Measurements from ENCODE around the gene ZDHHC11.
"Not testable (repeated sequence)": the region's sequence is repeated elsewhere in the genome, so short reads cannot be mapped to it uniquely, and the experiment has no call there.

ZDHHC11 gene

DNA sequence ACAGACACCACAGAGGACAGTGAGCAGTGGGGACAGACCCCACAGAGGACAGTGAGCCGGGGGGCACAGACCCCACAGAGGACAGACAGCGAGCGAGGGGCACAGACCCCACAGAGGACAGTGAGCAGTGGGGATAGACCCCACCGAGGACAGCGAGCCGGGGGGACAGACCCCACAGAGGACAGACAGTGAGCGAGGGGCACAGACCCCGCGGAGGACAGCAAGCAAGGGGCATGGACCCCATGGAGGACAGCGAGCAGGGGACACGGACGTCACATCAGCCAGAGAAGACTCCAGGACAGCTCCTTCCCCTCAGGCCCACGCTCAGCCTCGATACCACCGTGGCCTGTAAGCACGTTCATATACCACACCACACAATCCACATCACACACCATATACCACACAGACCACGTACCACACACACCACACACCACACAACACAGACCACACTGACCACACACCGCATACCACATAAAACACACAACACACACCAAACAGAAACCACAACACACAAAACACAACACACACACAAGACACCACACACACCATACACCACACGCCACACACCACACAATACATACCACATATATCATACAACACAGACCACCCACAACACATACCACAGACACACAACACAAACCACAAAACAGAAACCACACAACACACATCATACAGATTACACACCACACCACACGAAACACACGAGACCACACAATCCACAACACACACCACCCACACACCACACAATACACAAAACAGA lies 5.2 kb upstream of the ZDHHC11 start:
- Mint-ChIP-seq H3K4me1 (ENCODE audit: low read depth) (no peaks in the 10 kb centered on the region), H3K36me3 (no peaks in the 10 kb centered on the region), H3K27me3 (peaks cover 3% of the 10 kb centered on the region), H3K9me3 (ENCODE audit: low read depth) (no peaks in the 10 kb centered on the region), H3K27ac (no peak overlapping the region), H3K4me3 (no peak overlapping the region)

DNA sequence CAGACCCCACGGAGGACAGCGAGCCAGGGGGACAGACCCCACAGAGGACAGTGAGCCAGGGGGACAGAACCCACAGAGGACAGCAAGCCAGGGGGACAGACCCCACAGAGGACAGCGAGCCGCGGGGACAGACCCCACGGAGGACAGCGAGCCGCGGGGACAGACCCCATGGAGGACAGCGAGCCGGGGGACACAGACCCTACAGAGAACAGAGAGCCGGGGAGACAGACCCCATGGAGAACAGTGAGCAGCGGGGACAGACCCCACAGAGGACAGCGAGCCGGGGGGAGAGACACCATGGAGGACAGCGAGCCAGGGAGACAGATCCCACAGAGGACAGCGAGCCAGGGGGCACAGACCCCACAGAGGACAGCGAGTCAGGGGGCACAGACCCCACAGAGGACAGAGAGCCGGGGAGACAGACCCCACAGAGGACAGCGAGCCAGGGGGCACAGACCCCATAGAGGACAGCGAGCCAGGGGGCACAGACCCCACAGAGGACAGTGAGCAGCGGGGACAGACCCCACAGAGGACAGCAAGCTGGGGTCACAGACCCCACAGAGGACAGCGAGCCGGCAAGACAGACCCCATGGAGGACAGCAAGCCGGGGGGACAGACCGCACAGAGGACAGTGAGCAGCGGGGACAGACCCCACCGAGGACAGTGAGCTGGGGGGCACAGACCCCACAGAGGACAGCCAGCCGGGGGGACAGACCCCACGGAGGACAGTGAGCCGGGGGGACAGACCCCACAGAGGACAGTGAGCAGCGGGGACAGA lies 4.4 kb upstream of the ZDHHC11 start:
- Mint-ChIP-seq H3K4me3 (no peak overlapping the region), H3K36me3 (no peaks in the 10 kb centered on the region), H3K9me3 (ENCODE audit: low read depth) (no peaks in the 10 kb centered on the region), H3K27me3 (peaks cover 3% of the 10 kb centered on the region), H3K4me1 (ENCODE audit: low read depth) (no peaks in the 10 kb centered on the region), H3K27ac (no peak overlapping the region)

DNA sequence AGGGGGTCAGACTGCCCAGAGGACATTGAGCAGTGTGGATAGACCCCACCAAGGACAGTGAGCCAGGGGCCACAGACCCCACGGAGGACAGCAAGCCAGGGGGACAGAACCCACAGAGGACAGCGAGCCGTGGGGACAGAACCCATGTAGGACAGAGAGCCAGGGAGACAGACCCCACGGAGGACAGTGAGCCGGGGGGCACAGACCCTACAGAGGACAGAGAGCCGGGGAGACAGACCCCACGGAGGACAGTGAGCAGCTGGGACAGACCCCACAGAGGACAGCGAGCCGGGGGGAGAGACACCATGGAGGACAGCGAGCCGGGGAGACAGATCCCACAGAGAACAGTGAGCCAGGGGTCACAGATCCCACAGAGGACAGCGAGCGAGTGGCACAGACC lies 3.4 kb upstream of the ZDHHC11 start:
- Mint-ChIP-seq H3K9me3 (ENCODE audit: low read depth) (no peaks in the 10 kb centered on the region), H3K27ac (no peak overlapping the region), H3K4me1 (ENCODE audit: low read depth) (no peaks in the 10 kb centered on the region), H3K4me3 (no peak overlapping the region), H3K27me3 (peaks cover 3% of the 10 kb centered on the region), H3K36me3 (no peaks in the 10 kb centered on the region)

DNA sequence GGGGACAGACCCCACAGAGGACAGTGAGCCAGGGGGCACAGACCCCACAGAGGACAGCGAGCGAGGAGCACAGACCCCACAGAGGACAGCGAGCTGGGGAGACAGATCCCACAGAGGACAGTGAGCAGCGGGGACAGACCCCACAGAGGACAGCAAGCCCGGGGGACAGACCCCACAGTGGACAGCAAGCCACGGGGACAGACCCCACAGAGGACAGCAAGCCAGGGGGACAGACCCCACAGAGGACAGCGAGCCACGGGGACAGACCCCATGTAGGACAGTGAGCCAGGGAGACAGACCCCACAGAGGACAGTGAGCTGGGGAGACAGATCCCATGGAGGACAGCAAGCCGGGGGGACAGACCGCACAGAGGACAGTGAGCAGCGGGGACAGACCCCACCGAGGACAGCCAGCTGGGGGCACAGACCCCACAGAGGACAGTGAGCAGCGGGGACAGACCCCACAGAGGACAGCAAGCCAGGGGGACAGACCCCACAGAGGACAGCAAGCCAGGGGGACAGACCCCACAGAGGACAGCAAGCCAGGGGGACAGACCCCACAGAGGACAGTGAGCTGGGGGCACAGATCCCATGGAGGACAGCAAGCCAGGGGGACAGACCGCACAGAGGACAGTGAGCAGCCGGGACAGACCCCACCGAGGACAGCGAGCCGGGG lies 2.8 kb upstream of the ZDHHC11 start:
- H3K27me3 Mint-ChIP-seq; H3K9me3 Mint-ChIP-seq (ENCODE audit: low read depth): not testable (repeated sequence)

DNA sequence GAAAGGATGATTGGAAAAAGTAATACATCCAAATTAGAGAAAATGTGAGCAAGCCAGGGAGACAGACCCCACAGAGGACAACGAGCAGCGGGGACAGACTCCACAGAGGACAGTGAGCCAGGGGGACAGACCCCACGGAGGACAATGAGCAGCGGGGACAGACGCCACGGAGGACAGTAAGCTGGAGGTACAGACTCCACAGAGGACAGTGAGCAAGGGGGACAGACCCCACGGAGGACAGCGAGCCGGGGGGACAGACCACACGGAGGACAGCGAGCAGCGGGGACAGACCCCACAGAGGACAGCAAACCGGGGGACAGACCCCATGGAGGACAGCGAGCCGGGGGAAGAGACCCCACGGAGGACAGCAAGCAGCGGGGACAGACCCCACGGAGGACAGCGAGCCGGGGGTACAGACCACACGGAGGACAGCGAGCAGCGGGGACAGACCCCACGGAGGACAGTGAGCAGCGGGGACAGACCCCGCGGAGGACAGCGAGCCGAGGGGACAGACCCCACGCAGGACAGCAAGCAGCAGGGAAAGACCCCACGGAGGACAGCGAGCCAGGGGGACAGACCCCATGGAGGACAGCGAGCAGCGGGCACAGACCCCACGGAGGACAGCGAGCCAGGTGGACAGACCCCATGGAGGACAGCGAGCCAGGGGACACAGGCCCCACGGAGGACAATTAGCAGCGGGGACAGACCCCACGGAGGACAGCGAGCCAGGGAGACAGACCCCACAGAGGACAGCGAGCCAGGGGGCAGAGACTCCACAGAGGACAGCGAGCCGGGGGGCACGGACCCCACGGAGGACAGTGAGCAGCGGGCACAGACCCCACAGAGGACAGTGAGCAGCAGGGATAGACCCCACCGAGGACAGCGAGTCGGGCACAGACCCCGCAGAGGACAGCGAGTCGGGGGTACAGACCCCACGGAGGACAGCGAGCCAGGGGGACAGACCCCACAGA lies 1.9 kb upstream of the ZDHHC11 start:
- peaks cover 3% of the 10 kb centered on the region for H3K27me3 Mint-ChIP-seq
- no peaks in the 10 kb centered on the region for H3K36me3 Mint-ChIP-seq
- H3K27ac Mint-ChIP-seq = no peak overlapping the region
- no peaks in the 10 kb centered on the region for H3K4me1 Mint-ChIP-seq (ENCODE audit: low read depth)
- H3K4me3 Mint-ChIP-seq = no peak overlapping the region
- no peaks in the 10 kb centered on the region for H3K9me3 Mint-ChIP-seq (ENCODE audit: low read depth)

More for the DNA sequence above, 2.8 kb upstream of the ZDHHC11 start:
- H3K4me3 Mint-ChIP-seq; H3K27ac Mint-ChIP-seq; H3K4me1 Mint-ChIP-seq (ENCODE audit: low read depth); H3K36me3 Mint-ChIP-seq: not testable (repeated sequence)

DNA sequence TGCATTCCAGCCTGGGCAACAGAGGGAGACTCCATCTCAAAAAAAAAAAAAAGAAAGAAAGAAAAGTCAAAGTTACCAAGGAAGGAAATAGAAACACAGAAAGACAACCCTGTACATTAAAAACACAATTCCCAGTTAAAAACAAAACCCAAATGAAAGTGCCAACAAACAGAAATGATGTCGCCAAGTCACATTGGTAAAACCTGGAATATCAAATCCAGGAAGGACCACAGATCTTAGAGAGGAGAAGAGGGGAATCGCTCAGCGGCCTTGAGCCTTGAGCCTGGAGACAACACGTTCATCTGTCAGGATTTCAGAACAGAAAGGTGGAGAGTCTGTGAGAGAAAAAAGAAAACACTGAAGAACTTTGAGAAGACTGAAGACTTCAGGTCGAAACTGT lies 1.2 kb upstream of the ZDHHC11 start:
- Mint-ChIP-seq H3K27ac (no peak overlapping the region), H3K4me3 (no peak overlapping the region), H3K9me3 (ENCODE audit: low read depth) (no peaks in the 10 kb centered on the region), H3K4me1 (ENCODE audit: low read depth) (no peaks in the 10 kb centered on the region), H3K36me3 (no peaks in the 10 kb centered on the region), H3K27me3 (peaks cover 3% of the 10 kb centered on the region)

DNA sequence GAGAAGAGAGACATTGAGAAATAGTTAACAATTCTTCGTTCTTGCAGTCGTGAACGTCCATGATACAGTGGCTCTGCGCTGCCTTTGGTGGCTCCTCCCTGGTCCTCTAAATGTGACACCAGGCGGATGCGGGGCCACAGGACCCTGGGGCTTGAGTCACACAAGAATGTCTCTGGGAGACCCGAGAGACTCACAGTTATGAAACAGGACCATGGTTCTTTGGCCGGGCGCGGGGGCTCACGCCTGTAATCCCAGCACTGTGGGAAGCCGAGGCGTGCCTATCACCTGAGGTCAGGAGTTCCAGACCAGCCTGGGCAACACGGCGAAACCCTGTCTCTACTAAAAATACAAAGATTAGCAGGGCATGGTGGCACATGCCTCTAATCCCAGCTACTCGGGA lies 767 bp upstream of the ZDHHC11 start:
- no peaks in the 10 kb centered on the region for H3K4me1 Mint-ChIP-seq (ENCODE audit: low read depth)
- H3K9me3 Mint-ChIP-seq (ENCODE audit: low read depth) = no peaks in the 10 kb centered on the region
- H3K27ac Mint-ChIP-seq = no peak overlapping the region
- H3K4me3 Mint-ChIP-seq = no peak overlapping the region
- peaks cover 1% of the 10 kb centered on the region for H3K36me3 Mint-ChIP-seq
- H3K27me3 Mint-ChIP-seq = peaks cover 3% of the 10 kb centered on the region

DNA sequence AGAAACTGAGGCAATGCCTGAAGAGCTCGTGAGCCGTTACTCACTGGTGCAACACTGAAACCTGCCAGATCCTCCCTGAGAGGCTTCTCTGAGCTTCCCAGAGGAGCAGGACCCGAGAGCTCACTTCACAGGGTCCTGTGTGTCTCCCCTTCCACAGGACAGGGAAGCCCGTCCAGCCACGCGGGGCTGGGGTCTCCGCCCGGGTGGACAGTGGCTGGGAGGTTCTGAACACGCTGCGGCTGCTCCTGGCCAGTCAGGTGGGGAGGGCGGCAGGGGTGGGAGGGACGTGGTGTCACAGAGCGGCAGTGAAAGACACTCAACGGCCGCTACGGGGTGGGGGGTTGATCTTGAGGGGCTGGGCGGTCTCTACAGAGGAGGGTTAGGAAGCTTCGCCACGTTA lies 290 bp upstream of the ZDHHC11 start:
- Mint-ChIP-seq H3K4me1 (ENCODE audit: low read depth) (no peaks in the 10 kb centered on the region), H3K27me3 (peaks cover 3% of the 10 kb centered on the region), H3K9me3 (ENCODE audit: low read depth) (no peaks in the 10 kb centered on the region), H3K27ac (no peak overlapping the region), H3K36me3 (peaks cover 3% of the 10 kb centered on the region), H3K4me3 (no peak overlapping the region)

DNA sequence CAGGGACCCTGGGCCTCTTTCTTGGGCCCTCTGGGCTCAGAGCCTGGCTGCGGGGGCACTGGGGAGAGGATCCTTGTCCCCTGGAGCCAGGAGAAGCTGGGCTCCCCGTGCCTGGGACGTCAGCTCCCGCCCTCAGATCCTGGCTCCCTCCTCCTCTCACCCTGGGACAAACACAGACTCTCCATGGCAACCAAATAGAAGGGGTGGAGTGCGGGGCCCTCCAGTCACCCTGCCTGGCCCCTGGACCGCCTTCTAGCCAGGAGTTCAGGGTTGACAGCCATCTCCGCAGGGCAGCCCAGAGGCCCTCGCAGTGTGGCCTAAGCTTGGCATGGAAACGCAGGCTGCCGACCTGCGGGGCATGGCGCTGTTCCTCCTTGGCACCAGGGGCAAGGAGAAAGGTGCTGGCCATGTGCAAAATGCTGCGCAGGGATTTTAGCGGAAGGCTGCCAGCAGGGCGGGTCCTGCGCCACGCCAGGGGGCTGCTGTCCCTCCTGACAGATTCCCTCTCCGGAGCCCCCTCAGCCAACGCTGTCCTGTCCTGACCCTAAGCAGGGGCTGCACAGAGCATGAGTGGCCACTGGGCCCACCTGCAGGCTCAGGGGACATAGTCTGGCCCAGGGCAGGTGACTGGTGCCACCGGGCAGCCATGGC lies 1.0 kb downstream of the ZDHHC11 start:
- H3K4me3 Mint-ChIP-seq = no peak overlapping the region
- peaks cover 3% of the 10 kb centered on the region for H3K36me3 Mint-ChIP-seq
- H3K27me3 Mint-ChIP-seq = peaks cover 3% of the 10 kb centered on the region
- no peaks in the 10 kb centered on the region for H3K9me3 Mint-ChIP-seq (ENCODE audit: low read depth)
- no peak overlapping the region for H3K27ac Mint-ChIP-seq
- H3K4me1 Mint-ChIP-seq (ENCODE audit: low read depth) = no peaks in the 10 kb centered on the region

DNA sequence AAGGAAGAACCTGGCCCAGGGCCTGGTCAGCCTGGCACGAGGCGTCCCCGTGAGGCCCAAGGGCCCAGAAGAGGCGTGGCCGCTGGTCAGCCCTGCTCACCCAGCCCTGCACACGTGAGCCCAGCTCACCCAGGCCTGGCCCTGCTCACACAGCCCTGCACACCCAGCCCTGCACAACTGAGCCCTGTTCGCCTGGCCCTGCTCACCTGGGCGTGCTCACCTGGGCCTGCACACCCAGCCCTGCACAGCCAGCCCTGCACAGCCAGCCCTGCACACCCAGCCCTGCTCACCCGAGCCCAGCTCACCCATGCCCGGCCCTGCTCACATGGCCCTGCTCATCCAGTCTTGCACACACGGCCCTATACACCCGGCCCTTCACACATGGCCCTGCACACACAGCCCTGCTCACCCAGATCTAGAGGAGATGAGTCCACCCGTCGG lies 2.1 kb downstream of the ZDHHC11 start:
- Mint-ChIP-seq H3K4me1 (ENCODE audit: low read depth) (no peaks in the 10 kb centered on the region), H3K36me3 (peaks cover 3% of the 10 kb centered on the region), H3K9me3 (ENCODE audit: low read depth) (no peaks in the 10 kb centered on the region), H3K27me3 (peaks cover 3% of the 10 kb centered on the region), H3K27ac (no peak overlapping the region), H3K4me3 (no peak overlapping the region)

DNA sequence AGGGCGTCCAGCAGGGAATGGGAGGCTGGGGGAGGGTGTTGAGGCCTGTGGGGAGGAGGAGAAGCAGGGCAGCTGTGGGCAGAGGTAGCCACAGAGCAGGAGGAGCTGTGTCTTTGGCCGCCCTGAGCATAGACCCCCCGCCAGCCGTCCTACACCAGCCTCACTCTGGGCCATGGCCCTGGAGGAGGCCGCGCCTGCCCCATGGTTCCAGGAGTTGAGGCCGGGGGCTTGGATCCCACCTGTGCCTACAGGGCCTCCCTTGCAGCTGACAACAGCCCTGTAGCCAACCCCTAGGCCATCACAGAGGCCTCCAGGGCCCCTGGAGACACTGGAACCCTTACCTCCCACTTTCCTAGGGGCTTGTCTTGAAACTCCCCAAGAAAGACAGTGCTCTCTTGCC lies 3.0 kb downstream of the ZDHHC11 start:
- H3K36me3 Mint-ChIP-seq; H3K27me3 Mint-ChIP-seq; H3K4me3 Mint-ChIP-seq; H3K27ac Mint-ChIP-seq; H3K9me3 Mint-ChIP-seq (ENCODE audit: low read depth); H3K4me1 Mint-ChIP-seq (ENCODE audit: low read depth): not testable (repeated sequence)

DNA sequence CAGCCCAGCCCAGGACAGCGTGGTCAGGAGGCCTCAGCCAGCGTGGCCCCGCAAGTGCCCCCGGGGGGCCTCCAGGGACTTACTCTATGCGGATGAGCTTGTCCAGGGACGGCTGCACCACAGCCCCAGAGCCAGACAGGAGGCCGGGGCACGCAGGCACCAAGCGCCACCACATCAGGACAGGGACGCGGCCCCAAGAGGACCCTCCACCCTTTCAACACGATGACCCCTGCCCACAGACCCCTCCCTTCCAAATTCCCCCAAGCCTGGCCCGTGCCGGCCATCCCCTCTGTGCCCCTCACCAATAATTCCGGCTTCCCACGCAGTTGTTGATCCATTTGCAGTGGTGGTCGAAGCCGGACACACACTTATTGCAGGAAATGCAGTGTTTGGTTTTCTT lies 3.6 kb downstream of the ZDHHC11 start:
- not testable (repeated sequence) for H3K36me3 Mint-ChIP-seq; H3K4me1 Mint-ChIP-seq (ENCODE audit: low read depth); H3K4me3 Mint-ChIP-seq; H3K27me3 Mint-ChIP-seq; H3K9me3 Mint-ChIP-seq (ENCODE audit: low read depth); H3K27ac Mint-ChIP-seq

DNA sequence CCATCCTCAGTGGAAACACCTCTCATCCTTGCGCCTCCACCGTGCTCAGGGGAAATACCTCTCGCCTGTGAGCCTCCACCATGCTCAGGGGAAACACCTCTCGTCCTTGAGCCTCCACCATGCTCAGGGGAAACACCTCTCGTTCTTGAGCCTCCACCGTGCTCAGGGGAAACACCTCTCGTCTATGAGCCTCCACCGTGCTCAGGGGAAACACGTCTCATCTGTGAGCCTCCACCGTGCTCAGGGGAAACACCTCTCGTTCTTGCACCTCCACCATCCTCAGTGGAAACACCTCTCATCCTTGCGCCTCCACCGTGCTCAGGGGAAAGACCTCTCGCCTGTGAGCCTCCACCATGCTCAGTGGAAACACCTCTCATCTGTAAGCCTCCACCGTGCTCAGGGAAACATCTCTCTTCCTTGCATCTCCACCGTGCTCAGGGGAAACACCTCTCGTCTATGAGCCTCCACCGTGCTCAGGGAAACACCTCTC lies 4.1 kb downstream of the ZDHHC11 start:
- H3K4me3 Mint-ChIP-seq; H3K9me3 Mint-ChIP-seq (ENCODE audit: low read depth); H3K27me3 Mint-ChIP-seq; H3K36me3 Mint-ChIP-seq; H3K27ac Mint-ChIP-seq; H3K4me1 Mint-ChIP-seq (ENCODE audit: low read depth): not testable (repeated sequence)
